ENCODE measurements around the gene C2orf76. TPM values are rescaled to one million over a fixed set of nuclear protein-coding genes. Genes with fewer than 3 reads are reported as not detected.

C2orf76 gene
- total and polyA plus RNA-seq, 2 experiments from 2014 or later, result 5.8 to 21.6 TPM

DNA sequence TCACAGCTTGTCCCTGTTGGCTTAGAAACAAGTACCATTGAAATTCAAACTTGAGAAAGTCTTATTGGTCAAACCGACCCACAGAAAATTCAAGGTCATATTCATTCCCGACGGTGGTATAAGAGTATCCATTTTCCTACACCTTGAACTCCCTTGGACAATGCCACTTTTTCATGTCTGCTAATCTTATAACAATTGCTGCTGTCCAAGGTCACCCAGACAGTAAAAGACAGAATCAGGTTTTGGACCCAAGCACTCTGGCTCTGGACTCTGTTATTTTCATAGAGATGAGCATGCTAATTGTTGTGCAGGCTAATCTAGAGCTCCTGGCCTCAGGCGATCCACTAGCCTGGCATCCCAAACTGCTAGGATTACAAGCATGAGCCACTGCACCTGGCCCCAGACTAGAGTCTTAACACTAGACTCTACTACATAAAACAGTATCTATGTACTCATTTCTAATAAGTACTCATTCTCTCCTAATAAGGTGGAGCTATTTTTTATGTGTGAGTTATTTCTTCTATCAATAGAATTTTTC is 57.8 kb downstream of the C2orf76 start:
- Mint-ChIP-seq H3K9me3 (no peaks in the 10 kb centered on the region), H3K27me3 (ENCODE audit: insufficient read depth, low read depth, poor library complexity) (peaks cover 2% of the 10 kb centered on the region), H3K27ac (no peak overlapping the region), H3K4me3 (no peak overlapping the region), H3K4me1 (peaks cover 36% of the 10 kb centered on the region), H3K36me3 (ENCODE audit: low read depth) (no peaks in the 10 kb centered on the region)
- Histone ChIP-seq H3F3A (replicated peaks; ENCODE audit: low read depth) (no peaks in the 10 kb centered on the region), H3K4me3 (no peak overlapping the region), H2AFZ (no peak overlapping the region), H3K4me2 (no peak overlapping the region), H3K79me2 (replicated peaks; ENCODE audit: insufficient read depth) (no peaks in the 10 kb centered on the region), H4K20me1 (replicated peaks; ENCODE audit: insufficient read depth) (no peaks in the 10 kb centered on the region), H3K36me3 (ENCODE audit: insufficient read depth) (no peaks in the 10 kb centered on the region), H3K9me2 (ENCODE audit: insufficient read depth) (no peaks in the 10 kb centered on the region), H3K27ac (ENCODE audit: low read depth) (no peak overlapping the region), H3K4me1 (ENCODE audit: insufficient read depth) (peaks cover 9% of the 10 kb centered on the region), H3K27me3 (ENCODE audit: insufficient read depth) (no peaks in the 10 kb centered on the region)
- DNase-seq (ENCODE audit: low spot score) (no peak), ATAC-seq (no peak)
- TF ChIP-seq JUNB (IDR thresholded peaks at IDR 0.05; ENCODE audit: unreplicated experiment) (no peak), EZH2 (IDR thresholded peaks at IDR 0.05; ENCODE audit: low read depth, unreplicated experiment) (no peak), NANOG (IDR thresholded peaks at IDR 0.05; ENCODE audit: borderline replicate concordance) (no peak), ZNF331 (CRISPR knock-in tag; IDR thresholded peaks at IDR 0.05; ENCODE audit: low read depth) (no peak), CREB1 (CRISPR knock-in tag; IDR thresholded peaks at IDR 0.05; ENCODE audit: low read depth) (no peak), EZH2phosphoT487 (IDR thresholded peaks at IDR 0.05; ENCODE audit: unreplicated experiment) (no peak), STAT1 (IDR thresholded peaks at IDR 0.05; ENCODE audit: unreplicated experiment) (no peak), ZNF114 (CRISPR knock-in tag; IDR thresholded peaks at IDR 0.05) (no peak), POLR2AphosphoS5 (IDR thresholded peaks at IDR 0.05; ENCODE audit: low read depth) (no peak)
- TF ChIP-seq, protein P1, sequence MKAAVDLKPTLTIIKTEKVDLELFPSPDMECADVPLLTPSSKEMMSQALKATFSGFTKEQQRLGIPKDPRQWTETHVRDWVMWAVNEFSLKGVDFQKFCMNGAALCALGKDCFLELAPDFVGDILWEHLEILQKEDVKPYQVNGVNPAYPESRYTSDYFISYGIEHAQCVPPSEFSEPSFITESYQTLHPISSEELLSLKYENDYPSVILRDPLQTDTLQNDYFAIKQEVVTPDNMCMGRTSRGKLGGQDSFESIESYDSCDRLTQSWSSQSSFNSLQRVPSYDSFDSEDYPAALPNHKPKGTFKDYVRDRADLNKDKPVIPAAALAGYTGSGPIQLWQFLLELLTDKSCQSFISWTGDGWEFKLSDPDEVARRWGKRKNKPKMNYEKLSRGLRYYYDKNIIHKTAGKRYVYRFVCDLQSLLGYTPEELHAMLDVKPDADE (IDR thresholded peaks at IDR 0.05), result no peak
- TF ChIP-seq, protein P2, sequence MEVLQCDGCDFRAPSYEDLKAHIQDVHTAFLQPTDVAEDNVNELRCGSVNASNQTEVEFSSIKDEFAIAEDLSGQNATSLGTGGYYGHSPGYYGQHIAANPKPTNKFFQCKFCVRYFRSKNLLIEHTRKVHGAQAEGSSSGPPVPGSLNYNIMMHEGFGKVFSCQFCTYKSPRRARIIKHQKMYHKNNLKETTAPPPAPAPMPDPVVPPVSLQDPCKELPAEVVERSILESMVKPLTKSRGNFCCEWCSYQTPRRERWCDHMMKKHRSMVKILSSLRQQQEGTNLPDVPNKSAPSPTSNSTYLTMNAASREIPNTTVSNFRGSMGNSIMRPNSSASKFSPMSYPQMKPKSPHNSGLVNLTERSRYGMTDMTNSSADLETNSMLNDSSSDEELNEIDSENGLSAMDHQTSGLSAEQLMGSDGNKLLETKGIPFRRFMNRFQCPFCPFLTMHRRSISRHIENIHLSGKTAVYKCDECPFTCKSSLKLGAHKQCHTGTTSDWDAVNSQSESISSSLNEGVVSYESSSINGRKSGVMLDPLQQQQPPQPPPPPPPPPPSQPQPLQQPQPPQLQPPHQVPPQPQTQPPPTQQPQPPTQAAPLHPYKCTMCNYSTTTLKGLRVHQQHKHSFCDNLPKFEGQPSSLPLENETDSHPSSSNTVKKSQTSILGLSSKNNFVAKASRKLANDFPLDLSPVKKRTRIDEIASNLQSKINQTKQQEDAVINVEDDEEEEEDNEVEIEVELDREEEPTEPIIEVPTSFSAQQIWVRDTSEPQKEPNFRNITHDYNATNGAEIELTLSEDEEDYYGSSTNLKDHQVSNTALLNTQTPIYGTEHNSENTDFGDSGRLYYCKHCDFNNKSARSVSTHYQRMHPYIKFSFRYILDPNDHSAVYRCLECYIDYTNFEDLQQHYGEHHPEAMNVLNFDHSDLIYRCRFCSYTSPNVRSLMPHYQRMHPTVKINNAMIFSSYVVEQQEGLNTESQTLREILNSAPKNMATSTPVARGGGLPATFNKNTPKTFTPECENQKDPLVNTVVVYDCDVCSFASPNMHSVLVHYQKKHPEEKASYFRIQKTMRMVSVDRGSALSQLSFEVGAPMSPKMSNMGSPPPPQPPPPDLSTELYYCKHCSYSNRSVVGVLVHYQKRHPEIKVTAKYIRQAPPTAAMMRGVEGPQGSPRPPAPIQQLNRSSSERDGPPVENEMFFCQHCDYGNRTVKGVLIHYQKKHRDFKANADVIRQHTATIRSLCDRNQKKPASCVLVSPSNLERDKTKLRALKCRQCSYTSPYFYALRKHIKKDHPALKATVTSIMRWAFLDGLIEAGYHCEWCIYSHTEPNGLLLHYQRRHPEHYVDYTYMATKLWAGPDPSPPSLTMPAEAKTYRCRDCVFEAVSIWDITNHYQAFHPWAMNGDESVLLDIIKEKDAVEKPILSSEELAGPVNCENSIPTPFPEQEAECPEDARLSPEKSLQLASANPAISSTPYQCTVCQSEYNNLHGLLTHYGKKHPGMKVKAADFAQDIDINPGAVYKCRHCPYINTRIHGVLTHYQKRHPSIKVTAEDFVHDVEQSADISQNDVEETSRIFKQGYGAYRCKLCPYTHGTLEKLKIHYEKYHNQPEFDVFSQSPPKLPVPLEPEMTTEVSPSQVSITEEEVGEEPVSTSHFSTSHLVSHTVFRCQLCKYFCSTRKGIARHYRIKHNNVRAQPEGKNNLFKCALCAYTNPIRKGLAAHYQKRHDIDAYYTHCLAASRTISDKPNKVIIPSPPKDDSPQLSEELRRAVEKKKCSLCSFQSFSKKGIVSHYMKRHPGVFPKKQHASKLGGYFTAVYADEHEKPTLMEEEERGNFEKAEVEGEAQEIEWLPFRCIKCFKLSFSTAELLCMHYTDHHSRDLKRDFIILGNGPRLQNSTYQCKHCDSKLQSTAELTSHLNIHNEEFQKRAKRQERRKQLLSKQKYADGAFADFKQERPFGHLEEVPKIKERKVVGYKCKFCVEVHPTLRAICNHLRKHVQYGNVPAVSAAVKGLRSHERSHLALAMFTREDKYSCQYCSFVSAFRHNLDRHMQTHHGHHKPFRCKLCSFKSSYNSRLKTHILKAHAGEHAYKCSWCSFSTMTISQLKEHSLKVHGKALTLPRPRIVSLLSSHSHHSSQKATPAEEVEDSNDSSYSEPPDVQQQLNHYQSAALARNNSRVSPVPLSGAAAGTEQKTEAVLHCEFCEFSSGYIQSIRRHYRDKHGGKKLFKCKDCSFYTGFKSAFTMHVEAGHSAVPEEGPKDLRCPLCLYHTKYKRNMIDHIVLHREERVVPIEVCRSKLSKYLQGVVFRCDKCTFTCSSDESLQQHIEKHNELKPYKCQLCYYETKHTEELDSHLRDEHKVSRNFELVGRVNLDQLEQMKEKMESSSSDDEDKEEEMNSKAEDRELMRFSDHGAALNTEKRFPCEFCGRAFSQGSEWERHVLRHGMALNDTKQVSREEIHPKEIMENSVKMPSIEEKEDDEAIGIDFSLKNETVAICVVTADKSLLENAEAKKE (CRISPR knock-in tag; IDR thresholded peaks at IDR 0.05), result no peak
- TF ChIP-seq, protein P3, sequence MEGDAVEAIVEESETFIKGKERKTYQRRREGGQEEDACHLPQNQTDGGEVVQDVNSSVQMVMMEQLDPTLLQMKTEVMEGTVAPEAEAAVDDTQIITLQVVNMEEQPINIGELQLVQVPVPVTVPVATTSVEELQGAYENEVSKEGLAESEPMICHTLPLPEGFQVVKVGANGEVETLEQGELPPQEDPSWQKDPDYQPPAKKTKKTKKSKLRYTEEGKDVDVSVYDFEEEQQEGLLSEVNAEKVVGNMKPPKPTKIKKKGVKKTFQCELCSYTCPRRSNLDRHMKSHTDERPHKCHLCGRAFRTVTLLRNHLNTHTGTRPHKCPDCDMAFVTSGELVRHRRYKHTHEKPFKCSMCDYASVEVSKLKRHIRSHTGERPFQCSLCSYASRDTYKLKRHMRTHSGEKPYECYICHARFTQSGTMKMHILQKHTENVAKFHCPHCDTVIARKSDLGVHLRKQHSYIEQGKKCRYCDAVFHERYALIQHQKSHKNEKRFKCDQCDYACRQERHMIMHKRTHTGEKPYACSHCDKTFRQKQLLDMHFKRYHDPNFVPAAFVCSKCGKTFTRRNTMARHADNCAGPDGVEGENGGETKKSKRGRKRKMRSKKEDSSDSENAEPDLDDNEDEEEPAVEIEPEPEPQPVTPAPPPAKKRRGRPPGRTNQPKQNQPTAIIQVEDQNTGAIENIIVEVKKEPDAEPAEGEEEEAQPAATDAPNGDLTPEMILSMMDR (conservative IDR thresholded peaks at IDR 0.05; ENCODE audit: low read depth in 2 of 2), result no peak
- TF ChIP-seq, protein P4, sequence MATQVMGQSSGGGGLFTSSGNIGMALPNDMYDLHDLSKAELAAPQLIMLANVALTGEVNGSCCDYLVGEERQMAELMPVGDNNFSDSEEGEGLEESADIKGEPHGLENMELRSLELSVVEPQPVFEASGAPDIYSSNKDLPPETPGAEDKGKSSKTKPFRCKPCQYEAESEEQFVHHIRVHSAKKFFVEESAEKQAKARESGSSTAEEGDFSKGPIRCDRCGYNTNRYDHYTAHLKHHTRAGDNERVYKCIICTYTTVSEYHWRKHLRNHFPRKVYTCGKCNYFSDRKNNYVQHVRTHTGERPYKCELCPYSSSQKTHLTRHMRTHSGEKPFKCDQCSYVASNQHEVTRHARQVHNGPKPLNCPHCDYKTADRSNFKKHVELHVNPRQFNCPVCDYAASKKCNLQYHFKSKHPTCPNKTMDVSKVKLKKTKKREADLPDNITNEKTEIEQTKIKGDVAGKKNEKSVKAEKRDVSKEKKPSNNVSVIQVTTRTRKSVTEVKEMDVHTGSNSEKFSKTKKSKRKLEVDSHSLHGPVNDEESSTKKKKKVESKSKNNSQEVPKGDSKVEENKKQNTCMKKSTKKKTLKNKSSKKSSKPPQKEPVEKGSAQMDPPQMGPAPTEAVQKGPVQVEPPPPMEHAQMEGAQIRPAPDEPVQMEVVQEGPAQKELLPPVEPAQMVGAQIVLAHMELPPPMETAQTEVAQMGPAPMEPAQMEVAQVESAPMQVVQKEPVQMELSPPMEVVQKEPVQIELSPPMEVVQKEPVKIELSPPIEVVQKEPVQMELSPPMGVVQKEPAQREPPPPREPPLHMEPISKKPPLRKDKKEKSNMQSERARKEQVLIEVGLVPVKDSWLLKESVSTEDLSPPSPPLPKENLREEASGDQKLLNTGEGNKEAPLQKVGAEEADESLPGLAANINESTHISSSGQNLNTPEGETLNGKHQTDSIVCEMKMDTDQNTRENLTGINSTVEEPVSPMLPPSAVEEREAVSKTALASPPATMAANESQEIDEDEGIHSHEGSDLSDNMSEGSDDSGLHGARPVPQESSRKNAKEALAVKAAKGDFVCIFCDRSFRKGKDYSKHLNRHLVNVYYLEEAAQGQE (IDR thresholded peaks at IDR 0.05; ENCODE audit: unreplicated experiment), result no peak

Data from GM23338 (cell line).